ENCODE measurements around the gene SLIT1.

Gene SLIT1

DNA sequence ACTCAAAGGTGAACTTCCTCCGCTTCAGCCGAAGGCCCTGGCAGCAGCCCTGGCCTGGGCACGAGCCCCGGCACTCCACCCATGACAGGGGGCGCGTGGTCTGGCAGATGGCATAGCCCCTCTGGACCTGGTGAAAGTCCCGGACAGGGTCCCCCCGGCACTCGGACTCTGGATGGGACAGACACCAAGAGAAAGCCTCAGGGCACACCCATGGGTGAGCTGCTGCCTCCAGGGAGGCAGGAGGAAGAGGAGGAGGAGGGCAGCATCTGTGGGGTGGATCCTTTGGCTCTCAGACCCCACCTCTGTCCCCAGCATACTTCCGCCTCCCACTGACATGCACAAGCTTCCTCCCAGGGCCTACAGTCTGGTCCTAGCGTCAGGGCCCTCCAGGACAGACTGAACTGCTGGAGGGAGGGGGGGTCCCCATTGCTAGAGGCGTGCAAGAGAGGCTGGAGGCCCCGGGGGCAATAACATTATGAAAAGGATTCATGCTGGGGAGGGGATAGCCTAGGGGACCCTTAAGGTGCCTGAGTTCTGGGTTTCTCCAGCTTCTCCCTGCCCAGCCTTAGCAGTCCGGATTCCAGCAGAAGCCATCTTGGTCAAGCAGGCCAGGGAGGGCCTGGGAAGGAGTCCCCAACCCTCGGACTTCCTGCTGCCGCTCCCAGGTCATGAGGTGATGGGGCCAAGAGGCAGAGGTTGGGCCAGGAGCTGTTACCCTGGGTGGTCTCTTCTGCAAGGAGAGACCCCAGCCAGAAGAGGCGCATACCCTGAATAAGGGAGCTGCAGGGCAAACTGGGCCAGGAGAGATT, 184.4 kb downstream of the SLIT1 start:
- DNase-seq (ENCODE audit: low read depth): no peak

DNA sequence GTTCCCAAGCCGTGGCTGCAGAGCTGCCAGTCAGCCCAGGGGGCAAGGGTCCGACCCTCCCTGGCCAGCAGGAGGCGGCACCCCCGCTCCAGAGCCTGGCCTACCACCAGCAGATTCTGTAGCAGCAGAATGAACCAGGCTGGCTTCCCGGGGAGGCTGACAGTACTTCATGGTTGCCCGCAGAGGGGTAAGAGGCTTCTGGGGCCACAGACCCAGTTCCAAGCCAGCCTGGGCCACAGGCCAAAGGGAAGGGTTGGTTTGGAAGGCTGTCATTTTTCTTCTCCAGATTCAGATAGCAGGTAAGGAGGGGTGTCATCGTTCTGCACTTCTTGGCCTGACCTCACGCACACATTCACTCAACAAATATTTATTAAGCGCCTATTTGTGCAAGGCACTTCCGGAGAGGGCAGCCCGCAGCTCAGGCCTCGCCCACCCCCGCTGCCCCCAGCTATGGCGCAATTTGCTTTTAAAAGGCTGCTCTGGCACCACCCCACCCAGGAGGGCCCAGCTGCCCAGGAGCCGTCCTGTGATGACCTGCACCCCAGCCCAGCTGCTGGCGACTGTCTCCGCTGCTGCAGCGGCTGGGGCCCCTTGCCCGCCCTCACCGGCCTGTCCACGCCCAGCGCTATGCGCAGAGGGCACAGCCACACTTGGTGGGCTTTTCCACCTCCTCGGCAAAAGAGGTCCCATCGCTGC, 185.1 kb downstream of the SLIT1 start:
- no peak for DNase-seq (ENCODE audit: low read depth)

DNA sequence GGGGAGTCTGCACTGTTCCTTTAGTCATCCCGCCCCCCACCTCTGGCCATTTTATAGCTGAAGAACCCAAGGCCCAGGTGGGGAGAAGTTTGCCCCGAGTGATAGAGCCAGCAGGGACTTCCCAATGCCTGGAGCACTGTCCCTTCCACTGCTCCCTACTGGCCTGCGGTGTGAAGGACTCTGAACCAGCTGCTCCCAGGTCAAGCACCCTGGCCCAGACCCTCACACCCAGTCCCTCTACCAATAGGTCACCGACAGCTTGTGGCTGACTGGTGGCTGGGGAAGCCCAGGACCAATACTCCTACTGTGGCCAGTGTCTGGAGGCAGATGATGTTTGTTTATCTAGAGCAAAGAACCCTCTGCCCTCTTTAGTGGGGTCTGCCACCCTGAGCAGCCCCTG, 185.8 kb downstream of the SLIT1 start:
- no peak for DNase-seq (ENCODE audit: low read depth)

DNA sequence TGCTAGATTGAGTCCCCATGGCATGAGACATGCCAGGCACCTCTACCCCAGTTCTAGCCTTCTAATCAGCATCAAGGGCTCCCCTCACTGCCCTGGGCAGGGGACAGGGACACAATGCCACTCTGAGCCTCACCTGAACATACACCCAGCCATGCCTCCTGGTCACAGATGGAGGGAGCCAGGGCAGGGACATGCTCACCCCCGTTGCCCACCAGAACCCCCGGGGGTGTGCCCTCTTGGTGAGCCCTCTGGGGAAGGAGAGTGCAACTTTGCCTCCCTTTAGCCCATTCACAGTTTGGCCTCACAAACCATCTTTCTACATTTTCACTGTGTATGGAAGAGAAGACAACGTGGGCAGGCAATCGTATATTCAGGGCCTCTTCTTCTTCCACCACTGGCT, 186.4 kb downstream of the SLIT1 start:
- DNase-seq (ENCODE audit: low read depth): no peak

DNA sequence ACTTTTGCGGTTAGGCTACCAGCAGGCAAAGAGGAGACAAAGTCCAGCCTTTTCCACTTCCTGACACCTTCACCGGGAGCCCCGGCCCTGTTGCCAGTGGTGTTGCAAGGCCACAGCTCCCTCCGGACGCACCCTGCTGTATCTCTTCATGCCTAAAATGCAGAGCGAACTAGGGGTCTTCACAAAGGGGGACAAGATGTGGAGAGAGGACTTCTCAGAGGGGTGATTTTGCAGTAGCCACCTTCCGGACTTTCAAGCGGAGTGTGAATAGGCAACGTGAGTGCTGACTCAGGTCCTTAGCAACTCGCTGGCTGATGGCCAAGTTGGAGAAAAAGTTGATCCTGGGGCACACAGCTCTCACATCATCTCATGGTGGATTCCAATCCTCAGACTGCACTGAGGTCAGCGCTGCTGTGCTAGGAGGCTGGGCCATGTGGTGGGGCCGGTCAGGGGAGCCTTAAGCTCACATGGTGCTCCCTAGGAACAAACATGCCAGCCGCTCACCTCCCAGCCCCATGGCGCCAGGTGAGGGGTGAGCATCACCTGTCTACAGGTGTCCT, 187.3 kb downstream of the SLIT1 start:
- DNase-seq (ENCODE audit: low read depth): no peak

DNA sequence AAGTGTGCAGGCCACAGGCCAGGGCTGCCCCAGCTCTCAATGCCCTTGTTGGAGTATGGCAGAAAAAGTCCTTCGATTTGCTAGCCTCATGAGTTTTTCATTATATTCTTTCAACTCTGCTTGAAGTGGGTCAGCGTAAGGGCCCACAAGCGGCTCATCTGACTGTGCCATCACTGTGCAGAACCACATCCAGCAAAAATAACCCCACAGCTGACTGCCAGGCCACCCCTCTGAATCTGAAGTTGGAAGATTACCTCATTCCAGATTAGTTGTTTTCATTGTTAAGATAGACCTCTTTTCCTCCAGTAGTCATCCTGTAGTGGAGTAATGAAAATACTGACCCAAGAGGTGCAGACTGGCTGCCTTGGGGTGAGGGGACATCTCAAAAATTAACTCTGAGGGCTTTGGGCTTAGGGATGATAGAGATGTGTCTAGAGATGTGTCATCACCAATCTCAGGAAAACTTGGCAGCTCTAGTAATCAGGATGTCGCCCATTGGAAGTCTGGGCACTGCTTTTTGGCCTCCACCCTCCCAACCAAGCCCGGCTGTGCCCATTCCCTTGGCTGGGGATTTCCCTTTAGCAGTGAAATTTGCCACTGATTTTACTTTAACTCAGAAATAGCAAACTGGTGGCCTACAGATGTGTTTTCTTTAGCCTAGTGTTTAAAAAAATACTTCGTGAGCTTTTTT, 189.3 kb downstream of the SLIT1 start:
- DNase-seq (ENCODE audit: low read depth): no peak

DNA sequence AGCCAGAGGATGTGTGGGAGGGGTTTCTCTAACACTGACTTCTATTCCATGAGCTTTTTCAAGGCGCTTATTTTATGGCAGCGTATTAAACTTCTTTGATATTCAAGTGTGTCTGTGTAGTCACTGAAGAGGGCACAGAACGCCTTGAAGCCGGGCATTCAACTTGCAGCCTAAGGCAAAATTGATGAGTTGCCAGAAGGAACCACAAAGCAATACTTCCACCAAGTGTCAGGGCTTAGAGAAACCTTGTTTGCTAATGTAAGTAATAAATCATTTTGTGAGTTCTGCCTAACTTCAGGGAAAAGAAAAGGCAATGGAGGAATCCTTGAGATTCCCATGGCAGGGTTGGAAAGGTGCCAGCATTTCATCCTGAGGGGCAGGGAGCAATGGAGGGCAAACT, 189.9 kb downstream of the SLIT1 start:
- peak; percentile 22 for DNase-seq (ENCODE audit: low read depth)

DNA sequence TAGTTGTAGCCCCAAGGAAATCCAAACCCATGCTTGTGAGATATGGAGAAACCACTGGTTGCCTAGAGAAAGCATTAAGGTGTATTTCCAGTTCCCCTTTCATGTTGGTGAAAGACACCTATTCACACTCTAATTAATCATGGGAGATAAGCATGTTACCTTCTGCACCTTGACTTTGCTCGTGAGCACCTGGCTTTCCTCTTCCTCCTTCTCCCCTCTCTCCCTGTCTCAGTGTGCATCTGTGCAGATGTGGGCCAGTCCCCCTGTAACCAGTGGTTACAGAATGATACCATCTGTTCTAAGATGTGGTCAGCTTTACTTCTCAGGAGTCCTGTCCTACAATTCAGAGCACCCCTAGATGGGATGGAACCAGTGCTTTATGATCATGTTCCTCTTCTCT, 193.0 kb downstream of the SLIT1 start:
- no peak for DNase-seq (ENCODE audit: low read depth)

DNA sequence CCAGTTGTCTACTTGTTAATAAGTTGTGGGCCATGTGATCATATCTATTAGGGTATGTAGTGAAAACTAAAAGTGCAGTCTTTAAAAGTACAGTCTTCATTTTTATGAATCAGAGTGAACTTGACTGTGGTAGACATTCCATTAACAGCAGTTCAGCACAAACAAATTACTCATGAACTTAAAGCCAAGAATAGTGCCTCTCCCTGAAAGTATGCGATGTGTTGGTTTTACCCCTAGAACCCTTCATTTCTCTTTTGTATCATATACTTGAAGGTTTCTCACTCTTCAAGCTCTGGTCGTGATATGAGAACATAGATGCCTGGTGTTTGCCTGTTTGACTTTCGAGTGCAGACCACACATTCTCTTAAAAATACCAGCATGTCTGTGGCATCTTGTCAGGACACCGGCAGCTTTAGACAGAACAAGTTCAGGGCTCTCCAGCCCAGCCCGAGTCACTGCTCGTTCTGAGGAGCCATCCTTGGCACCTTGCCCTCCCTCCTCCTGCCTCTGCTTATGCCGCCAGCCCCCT, 194.4 kb downstream of the SLIT1 start:
- peak; percentile 27 for DNase-seq (ENCODE audit: low read depth)

DNA sequence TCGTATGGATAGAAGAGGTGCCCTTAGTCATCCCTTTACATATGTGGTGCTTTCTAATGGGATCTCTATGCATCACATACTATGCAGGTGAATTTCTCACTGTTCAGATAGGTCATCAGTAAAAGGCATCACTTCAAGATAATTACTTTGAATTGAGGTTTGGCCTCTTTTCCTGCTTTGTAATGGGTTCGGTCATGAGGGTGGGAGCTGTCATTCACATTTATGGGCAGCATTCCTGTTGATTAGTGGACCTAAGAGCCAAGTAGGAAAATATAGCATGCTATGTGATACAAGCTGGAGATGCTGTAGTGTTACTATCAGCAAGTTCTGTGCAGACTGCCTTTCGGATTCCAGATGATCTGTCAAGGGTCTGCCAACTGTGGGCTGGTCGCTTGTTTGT, 197.3 kb downstream of the SLIT1 start:
- DNase-seq (ENCODE audit: low read depth): peak; percentile 13

DNA sequence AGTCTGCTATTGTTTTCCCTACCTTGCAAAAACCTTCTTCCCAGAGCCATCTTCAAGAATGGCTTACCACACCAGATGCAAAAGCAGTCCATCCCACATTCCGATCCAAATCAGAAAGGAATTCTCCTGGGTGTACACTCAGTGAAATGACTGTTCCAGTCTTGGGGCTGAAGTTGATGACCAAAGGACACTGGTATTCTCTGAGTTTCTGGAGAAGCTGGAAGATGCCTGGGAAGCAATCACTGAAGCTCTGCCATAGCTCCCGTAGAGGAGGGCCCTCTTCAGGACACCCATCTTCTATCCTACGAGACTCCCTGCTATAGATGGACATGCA, 197.9 kb downstream of the SLIT1 start:
- peak; percentile 49 for DNase-seq (ENCODE audit: low read depth)

DNA sequence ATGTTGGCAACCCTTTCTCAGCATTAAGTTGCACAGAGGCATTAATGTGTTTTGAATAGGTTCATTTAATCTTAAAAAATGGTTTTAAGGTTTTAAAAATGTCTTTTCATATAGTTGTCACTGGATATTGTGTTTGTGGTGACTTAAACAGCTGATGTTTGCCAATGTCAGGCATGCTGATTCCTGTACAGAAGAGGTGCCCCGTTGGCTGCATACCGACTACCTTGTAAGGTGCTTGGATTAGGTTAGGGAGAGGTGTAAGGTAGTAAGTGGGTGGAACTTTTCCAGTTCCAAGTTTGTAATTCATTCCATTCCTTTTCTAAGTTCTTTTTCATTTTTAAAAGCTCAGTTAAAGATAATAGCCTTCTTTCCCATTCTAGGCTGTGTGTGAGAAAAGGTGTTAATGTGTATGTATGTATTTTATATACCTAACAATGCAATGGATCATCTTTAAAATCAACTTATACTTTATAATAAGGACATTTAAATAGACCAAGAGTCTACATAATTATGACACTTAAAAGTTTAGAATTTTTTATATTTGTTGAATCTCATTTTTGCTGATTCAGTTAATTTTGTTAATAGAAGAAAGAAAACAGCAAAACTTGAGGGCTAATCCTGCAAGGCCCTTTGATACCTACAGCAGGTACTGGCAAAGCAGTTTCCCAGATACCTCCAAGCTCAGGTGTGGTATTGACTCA, 198.5 kb downstream of the SLIT1 start:
- DNase-seq (ENCODE audit: low read depth): no peak

DNA sequence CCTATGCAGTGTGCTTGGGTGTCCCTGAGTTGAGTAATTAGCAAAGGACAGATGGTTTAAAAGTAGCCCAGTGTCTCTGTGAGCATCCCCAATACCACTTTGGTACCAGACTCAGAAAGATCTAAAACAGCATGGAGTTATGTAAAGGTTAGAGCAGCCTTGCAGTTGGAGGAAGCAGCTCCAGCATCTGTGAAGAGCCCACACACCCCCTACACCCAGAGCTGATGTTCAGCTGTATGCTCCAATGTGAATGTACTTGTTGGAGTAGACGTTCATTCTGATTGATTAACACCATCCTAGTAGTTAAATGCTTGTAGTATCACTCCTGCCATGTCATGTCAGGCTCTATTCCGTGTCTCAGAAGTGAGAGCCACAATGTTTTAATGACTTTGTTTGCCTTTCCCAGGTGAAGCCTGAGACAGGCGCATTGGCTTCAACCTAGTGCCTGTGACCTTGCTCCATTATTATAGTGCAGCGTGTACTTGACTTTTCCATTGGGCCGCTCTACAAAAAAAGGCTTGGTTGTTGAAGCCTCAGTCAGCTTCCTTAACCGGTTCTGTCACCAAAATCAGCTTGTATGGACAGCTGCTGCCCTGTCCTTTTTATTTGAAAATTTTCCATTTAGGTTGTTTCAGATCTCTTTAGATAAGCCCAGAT, 199.4 kb downstream of the SLIT1 start:
- no peak for DNase-seq (ENCODE audit: low read depth)

DNA sequence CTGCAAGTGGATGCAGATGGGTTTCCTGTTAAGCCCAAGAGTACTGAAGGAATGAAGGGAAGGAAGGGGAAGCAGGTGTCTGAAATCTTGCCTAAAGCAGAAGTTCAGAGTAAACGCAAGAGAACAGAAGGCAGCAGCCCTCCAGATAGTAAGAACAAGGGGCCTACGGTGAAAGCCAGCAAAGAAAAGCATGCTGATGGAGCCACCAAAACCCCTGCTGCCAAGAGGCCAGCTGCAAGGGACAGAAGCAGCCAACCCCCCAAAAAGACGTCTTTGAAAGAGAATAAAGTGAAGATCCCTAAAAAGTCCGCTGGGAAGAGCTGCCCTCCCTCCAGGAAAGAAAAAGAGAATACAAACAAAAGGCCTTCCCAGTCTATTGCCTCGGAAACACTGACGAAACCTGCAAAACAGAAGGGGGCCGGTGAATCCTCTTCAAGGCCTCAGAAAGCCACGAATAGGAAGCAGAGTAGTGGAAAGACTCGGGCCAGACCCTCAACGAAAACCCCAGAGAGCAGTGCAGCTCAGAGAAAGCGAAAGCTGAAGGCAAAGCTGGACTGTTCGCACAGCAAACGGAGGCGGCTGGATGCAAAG, 201.1 kb downstream of the SLIT1 start:
- DNase-seq (ENCODE audit: low read depth): no peak

DNA sequence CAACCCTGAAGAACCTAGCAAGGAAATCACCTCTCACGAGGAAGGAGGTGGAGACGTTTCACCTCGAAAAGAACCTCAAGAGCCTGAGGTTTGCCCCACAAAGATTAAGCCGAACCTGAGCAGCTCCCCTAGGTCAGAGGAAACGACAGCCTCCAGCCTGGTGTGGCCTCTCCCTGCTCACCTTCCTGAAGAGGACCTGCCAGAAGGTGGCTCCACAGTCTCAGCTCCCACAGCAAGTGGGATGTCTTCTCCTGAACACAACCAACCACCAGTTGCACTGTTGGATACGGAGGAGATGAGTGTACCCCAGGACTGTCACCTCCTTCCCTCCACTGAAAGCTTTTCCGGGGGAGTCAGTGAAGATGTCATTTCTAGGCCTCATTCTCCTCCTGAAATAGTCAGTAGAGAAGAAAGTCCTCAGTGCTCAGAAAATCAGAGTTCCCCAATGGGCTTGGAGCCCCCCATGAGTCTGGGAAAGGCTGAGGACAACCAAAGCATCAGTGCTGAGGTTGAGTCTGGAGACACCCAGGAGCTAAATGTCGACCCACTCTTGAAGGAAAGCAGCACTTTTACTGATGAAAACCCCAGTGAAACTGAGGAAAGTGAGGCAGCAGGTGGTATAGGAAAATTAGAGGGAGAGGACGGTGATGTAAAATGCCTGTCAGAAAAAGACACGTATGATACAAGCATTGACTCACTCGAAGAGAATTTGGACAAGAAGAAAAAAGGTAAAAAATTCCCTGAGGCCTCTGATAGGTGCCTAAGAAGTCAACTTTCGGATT, 203.4 kb downstream of the SLIT1 start:
- DNase-seq (ENCODE audit: low read depth): no peak

DNA sequence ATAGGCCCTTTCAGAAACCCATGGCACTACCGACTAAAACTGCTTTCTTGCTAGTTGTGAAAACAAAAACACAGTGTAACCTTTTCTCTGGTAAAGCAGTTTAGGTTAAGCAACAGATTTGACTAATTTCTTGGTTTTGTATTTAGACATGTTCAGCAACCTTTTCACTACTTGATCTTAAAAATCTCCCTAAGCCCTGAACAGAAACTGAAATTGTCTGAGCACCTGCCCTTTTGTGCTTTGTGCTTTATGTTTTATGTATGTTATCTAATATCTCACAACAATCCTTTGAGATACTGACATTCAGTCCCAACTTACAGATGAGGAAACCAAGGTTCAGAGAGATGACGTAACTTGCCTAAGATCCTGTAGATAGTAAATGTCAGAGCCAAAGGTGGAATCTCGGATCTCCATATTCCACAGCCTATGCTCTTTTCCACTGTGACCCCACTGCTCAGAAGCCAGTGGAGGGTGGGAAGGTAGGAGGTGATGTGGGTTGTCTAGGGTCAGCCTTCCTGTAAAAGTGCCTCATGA, 207.1 kb downstream of the SLIT1 start:
- DNase-seq (ENCODE audit: low read depth): no peak

DNA sequence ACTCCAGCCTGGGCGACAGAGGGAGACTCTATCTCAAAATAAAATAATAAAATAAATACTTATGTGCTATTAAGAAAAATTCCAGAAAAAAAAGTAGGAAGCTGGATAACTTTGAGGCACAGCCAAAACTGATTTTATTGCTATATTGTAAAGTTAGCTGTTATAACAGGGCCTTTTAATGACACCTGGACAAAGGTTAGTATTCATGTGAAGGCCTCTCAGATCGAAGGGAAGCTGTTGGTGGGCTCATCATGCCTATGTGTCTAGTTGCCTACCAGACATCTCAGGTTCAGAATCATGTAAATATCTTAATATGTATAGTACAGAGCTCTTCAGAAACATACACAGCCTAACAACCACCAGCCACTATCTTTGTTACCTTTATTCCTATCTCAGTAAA, 210.6 kb downstream of the SLIT1 start:
- DNase-seq (ENCODE audit: low read depth): no peak

DNA sequence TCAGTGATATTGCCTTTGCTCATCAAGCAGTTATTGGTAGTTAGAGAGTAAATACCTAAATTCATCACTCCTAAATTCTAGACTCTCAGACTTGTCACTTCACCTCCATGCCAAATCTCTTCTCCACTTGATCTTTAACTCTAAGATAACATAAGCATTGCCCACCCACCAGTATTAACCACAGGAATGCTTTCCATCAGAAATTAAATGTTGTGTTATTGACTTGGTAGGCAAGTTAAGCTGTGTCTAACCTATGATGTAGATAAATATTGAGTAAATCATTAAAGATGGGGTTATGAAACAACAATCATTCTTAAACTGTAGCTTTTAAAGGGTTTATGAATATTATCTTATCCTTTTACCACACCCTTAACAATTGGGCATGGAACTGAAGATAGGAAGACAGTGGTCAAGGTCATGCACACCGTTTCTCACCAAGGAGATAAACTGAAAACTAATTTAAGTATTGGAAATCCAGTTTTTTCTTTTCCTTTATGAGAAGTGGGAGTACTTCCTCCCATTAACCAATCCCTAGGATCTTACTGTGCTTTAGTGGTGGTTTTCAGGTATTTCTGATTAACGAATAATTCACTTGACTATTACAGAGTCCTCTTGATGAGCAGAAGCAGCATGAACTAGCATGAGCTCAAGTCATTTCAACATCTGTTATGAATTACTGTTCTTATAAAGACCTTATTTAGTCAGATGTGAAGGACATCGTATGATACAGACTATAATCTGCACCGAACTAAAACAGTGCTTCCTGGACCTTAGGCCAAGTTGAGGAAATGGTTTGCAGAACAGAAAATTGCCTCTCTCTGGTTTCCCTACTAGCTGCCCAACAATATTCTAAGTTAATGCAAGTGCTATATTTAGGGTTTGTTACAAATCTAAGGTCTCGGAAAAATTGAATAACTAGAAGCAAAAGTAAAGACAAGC, 211.7 kb downstream of the SLIT1 start:
- DNase-seq (ENCODE audit: low read depth): no peak

DNA sequence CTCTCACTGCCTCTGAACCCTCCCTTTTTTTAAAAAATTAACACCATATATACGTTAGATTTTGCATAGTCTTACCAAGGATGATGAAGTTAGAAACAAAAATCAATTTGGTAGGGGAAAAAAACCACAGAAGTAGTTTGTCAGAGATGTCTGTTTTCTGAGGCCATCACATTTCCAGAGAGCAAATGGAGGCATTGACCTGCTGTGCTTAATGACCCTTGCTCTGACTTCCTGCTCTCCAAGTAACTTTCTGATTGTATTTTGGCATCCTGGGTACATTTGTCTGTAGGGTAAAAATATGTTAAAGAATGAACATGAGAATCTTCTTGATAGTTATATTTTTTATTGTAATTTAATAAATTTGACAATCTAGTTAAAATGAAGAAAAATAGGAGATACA, 213.5 kb downstream of the SLIT1 start:
- DNase-seq (ENCODE audit: low read depth): no peak

Measured in GM04504 (cell line).